GM23338 (cell line): ENCODE measurements around the gene MPP7.

Source experiments
- CREB1 ChIP-seq: fragments of 250-450 bp; sonication (Bioruptor Pico); IDR thresholded peaks from 2 replicates; pipeline ENCODE4 v1.5.0; 2020; ENCODE audit warnings: low read depth, mild to moderate bottlenecking, moderate library complexity
- EZH2 ChIP-seq: fragments of 200-600 bp; sonication (generic); IDR thresholded peaks from one replicate; pipeline ENCODE4 v1.8.0; 2017; ENCODE audit warnings: antibody characterized with exemption, mild to moderate bottlenecking, low read depth; ENCODE audit not compliant: unreplicated experiment
- EZH2phosphoT487 ChIP-seq: fragments of 200-600 bp; sonication (generic); IDR thresholded peaks from one replicate; pipeline ENCODE4 v1.8.1; 2018; ENCODE audit warnings: antibody characterized with exemption; ENCODE audit not compliant: unreplicated experiment
- NANOG ChIP-seq: IDR thresholded peaks from 2 replicates; pipeline ENCODE4 v1.6.1; 2016; ENCODE audit warnings: antibody characterized with exemption, borderline replicate concordance
- ZNF331 ChIP-seq: fragments of 250-450 bp; sonication (Bioruptor Pico); IDR thresholded peaks from 2 replicates; pipeline ENCODE4 v1.5.0; 2020; ENCODE audit warnings: low read depth, mild to moderate bottlenecking, moderate library complexity
- TF ChIP-seq, protein P1 (sequence below), 2 experiments: fragments of 200-600 bp in 1 of 2; sonication (generic) in 1 of 2; conservative IDR thresholded peaks; 2 replicates each; pipeline versions ENCODE4 v1.5.1 to v1.6.1; 2016 to 2017; ENCODE audit warnings: antibody characterized with exemption in 2 of 2, low read depth in 2 of 2, mild to moderate bottlenecking in 2 of 2, moderate library complexity in 1 of 2
- TF ChIP-seq, protein P2 (sequence below): IDR thresholded peaks from one replicate; pipeline ENCODE4 v1.6.1; 2018; ENCODE audit warnings: antibody characterized with exemption; ENCODE audit not compliant: unreplicated experiment

DNA sequence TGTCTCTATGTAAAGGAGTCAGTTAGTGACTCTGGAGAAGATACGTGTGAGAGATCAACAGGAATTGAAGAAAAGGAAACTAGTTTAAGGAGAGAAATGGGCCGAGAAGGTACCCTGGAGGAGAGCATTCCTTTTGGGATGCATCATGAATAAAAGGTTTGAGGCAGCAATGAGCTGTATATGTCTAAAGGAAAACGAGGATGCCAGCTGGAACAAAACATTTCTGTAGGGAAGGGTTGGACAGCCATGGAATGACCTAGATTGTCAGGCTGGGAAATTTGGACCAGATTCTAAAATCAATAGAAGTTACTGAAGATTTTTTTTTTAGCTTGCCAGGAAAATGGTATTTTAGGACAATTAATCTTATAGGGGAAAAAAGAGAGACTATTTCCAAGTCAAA lies 17.2 kb upstream of the MPP7 start:
- TF ChIP-seq NANOG: no peak
- TF ChIP-seq, protein P1, sequence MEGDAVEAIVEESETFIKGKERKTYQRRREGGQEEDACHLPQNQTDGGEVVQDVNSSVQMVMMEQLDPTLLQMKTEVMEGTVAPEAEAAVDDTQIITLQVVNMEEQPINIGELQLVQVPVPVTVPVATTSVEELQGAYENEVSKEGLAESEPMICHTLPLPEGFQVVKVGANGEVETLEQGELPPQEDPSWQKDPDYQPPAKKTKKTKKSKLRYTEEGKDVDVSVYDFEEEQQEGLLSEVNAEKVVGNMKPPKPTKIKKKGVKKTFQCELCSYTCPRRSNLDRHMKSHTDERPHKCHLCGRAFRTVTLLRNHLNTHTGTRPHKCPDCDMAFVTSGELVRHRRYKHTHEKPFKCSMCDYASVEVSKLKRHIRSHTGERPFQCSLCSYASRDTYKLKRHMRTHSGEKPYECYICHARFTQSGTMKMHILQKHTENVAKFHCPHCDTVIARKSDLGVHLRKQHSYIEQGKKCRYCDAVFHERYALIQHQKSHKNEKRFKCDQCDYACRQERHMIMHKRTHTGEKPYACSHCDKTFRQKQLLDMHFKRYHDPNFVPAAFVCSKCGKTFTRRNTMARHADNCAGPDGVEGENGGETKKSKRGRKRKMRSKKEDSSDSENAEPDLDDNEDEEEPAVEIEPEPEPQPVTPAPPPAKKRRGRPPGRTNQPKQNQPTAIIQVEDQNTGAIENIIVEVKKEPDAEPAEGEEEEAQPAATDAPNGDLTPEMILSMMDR (conservative IDR thresholded peaks at IDR 0.05; ENCODE audit: low read depth in 2 of 2): no peak
- TF ChIP-seq, protein P2, sequence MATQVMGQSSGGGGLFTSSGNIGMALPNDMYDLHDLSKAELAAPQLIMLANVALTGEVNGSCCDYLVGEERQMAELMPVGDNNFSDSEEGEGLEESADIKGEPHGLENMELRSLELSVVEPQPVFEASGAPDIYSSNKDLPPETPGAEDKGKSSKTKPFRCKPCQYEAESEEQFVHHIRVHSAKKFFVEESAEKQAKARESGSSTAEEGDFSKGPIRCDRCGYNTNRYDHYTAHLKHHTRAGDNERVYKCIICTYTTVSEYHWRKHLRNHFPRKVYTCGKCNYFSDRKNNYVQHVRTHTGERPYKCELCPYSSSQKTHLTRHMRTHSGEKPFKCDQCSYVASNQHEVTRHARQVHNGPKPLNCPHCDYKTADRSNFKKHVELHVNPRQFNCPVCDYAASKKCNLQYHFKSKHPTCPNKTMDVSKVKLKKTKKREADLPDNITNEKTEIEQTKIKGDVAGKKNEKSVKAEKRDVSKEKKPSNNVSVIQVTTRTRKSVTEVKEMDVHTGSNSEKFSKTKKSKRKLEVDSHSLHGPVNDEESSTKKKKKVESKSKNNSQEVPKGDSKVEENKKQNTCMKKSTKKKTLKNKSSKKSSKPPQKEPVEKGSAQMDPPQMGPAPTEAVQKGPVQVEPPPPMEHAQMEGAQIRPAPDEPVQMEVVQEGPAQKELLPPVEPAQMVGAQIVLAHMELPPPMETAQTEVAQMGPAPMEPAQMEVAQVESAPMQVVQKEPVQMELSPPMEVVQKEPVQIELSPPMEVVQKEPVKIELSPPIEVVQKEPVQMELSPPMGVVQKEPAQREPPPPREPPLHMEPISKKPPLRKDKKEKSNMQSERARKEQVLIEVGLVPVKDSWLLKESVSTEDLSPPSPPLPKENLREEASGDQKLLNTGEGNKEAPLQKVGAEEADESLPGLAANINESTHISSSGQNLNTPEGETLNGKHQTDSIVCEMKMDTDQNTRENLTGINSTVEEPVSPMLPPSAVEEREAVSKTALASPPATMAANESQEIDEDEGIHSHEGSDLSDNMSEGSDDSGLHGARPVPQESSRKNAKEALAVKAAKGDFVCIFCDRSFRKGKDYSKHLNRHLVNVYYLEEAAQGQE: no peak
- no peak for TF ChIP-seq EZH2
- no peak for TF ChIP-seq EZH2phosphoT487
- TF ChIP-seq ZNF331 (CRISPR knock-in tag): no peak
- TF ChIP-seq CREB1 (CRISPR knock-in tag): no peak
